ENCODE results near the gene SLC6A20.

DNA sequence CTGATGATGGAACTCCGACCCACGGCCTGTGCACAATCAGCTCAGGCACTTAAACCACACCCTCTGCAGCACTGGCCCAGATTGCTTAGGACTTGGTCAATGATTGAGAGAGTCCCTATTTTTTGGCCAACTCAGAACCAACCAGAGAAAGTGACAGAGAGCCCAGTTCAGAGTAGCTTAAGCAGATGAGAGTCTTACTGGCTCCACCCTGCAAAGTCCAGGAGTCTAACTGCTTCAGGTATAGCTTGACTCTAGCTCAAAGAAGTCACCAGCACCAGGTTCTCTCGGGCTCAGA is 20.1 kb downstream of the SLC6A20 start:
- TF ChIP-seq, protein P1, sequence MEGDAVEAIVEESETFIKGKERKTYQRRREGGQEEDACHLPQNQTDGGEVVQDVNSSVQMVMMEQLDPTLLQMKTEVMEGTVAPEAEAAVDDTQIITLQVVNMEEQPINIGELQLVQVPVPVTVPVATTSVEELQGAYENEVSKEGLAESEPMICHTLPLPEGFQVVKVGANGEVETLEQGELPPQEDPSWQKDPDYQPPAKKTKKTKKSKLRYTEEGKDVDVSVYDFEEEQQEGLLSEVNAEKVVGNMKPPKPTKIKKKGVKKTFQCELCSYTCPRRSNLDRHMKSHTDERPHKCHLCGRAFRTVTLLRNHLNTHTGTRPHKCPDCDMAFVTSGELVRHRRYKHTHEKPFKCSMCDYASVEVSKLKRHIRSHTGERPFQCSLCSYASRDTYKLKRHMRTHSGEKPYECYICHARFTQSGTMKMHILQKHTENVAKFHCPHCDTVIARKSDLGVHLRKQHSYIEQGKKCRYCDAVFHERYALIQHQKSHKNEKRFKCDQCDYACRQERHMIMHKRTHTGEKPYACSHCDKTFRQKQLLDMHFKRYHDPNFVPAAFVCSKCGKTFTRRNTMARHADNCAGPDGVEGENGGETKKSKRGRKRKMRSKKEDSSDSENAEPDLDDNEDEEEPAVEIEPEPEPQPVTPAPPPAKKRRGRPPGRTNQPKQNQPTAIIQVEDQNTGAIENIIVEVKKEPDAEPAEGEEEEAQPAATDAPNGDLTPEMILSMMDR (IDR thresholded peaks at IDR 0.05; ENCODE audit: borderline replicate concordance, extremely low read depth, low read length, poor library complexity, severe bottlenecking) = no peak
- no peak for TF ChIP-seq EZH2 (IDR thresholded peaks at IDR 0.05; ENCODE audit: borderline replicate concordance, low read depth, low read length, severe bottlenecking)
